Liver (tissue), 3 donors: ENCODE measurements around the gene TMEM87A.

ENCODE experiments used
- ATF3 ChIP-seq: IDR thresholded peaks from 2 replicates; pipeline ENCODE4 v1.6.1; 2016; ENCODE audit warnings: antibody characterized with exemption
- CTCF ChIP-seq: fragments of 150-350 bp; IDR thresholded peaks from 2 replicates; pipeline ENCODE4 v1.5.1; 2017; ENCODE audit warnings: improper control_type of control experiment, low read depth, low read length; ENCODE audit not compliant: missing input control
- EGR1 ChIP-seq, 2 donors: IDR thresholded peaks; 2 replicates each; pipeline ENCODE4 v1.6.1; 2016 to 2018; ENCODE audit warnings: antibody characterized with exemption in 2 of 2, low read depth in 2 of 2
- FOXA1 ChIP-seq: IDR thresholded peaks from 2 replicates; pipeline ENCODE4 v1.6.1; 2016; ENCODE audit warnings: antibody characterized with exemption
- FOXA2 ChIP-seq: IDR thresholded peaks from 2 replicates; pipeline ENCODE4 v1.6.1; 2016; ENCODE audit warnings: antibody characterized with exemption
- HNF4G ChIP-seq: IDR thresholded peaks from 2 replicates; pipeline ENCODE4 v1.6.1; 2016; ENCODE audit warnings: antibody characterized with exemption
- JUND ChIP-seq, 2 donors: IDR thresholded peaks; 2 replicates each; pipeline ENCODE4 v1.6.1; 2016; ENCODE audit warnings: antibody characterized with exemption in 2 of 2
- MAX ChIP-seq: IDR thresholded peaks from 2 replicates; pipeline ENCODE4 v1.6.1; 2016; ENCODE audit warnings: antibody characterized with exemption
- NR2F2 ChIP-seq: IDR thresholded peaks from 2 replicates; pipeline ENCODE4 v1.6.1; 2016; ENCODE audit warnings: antibody characterized with exemption
- RAD21 ChIP-seq, 2 donors: IDR thresholded peaks; 2 replicates each; pipeline ENCODE4 v1.6.1; 2016; ENCODE audit warnings: antibody characterized with exemption in 2 of 2, mild to moderate bottlenecking in 2 of 2
- REST ChIP-seq: IDR thresholded peaks from 2 replicates; pipeline ENCODE4 v1.6.1; 2016; ENCODE audit warnings: antibody characterized with exemption, mild to moderate bottlenecking
- TAF1 ChIP-seq: conservative IDR thresholded peaks from 2 replicates; pipeline ENCODE4 v1.6.1; 2016; ENCODE audit warnings: antibody characterized with exemption, mild to moderate bottlenecking
- YY1 ChIP-seq: IDR thresholded peaks from 2 replicates; pipeline ENCODE4 v1.6.1; 2016; ENCODE audit warnings: antibody characterized with exemption, mild to moderate bottlenecking
- ZBTB33 ChIP-seq: IDR thresholded peaks from 2 replicates; pipeline ENCODE4 v1.6.1; 2016; ENCODE audit warnings: antibody characterized with exemption
- donor health status: healthy.
- donor health status: healthy.

- TF ChIP-seq CTCF (no peak), ATF3 (no peak), RAD21 (IDR thresholded peaks at IDR 0.05) (no peak), REST (no peak), FOXA1 (no peak), MAX (no peak), EGR1 (IDR thresholded peaks at IDR 0.05; ENCODE audit: low read depth in 2 of 2) (no peak), ZBTB33 (no peak), YY1 (no peak), FOXA2 (no peak), NR2F2 (no peak), HNF4G (no peak), TAF1 (no peak), JUND (IDR thresholded peaks at IDR 0.05) (no peak)
Observed at GRCh38 chr15:42213511-42213910, 59.7 kb downstream of the TMEM87A start.
